GM19397 (cell line): ENCODE measurements around the gene MCHR2.
"Not testable (repeated sequence)": the region's sequence is repeated elsewhere in the genome, so short reads cannot be mapped to it uniquely, and the experiment has no call there.

Experiments
- ATAC-seq: cut with Tn5 transposase; IDR thresholded peaks from one replicate; pipeline ENCODE4 v1.9.1; 2021; ENCODE audit warnings: mild to moderate bottlenecking, moderate library complexity; ENCODE audit not compliant: unreplicated experiment

The MCHR2 gene, protein sequence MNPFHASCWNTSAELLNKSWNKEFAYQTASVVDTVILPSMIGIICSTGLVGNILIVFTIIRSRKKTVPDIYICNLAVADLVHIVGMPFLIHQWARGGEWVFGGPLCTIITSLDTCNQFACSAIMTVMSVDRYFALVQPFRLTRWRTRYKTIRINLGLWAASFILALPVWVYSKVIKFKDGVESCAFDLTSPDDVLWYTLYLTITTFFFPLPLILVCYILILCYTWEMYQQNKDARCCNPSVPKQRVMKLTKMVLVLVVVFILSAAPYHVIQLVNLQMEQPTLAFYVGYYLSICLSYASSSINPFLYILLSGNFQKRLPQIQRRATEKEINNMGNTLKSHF

DNA sequence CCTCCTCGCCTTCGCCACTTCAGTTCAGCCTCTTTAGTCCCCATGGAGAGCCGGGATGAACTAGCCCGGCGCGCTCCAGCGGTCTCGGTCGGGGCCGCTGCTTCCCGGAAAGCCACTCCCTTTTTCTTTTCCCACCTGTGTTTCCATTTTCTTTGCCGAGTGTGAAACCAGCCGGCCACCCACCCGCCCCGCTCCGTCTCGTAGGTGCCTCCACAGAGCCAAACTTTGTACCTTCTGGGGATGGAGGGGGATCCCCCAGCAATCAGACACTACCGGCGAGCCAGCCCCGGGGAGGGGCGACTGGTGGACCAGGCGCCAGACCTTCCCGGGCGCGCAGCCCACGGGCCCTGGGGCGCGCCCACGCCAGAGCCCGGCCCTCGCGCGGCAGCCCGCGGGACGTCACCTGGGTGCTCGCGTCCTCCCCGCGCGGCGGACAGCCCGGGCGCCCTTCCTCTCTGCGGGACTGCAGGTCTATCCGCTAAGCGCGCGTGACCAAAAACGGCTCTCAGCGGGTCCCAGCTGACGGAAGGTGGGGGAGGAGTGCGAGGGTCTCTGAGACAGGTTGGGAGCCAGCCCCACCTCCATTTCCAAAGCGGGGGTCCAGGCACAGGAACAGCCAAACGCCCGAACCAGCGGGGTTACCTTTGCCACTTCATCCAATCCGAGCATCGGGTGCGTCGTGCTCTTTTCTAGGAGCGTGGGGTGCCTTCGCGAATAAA is at the start of gene MCHR2:
Gene MCHR2 (minus strand): TSS at position 691 of the 719 bp plus-strand sequence. CDS start 38,076 bp downstream, outside the sequence.
- no peak for ATAC-seq

DNA sequence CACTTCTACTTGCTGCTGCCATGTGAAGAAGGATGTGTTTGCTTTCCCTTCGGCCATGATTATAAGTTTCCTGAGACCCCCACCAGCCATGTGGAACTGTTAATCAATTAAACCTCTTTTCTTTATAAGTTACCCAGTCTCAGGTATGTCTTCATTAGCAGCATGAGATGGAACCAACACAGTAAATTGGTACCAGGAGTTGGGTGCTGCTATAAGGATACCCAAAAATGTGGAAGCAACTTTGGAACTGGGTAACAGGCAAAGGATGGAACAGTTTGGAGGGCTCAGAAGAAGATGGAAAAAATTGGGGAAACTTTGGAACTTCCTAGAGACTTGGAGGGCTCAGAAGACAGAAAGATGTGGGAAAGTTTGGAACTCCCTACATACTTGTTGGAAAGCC is 44.5 kb upstream of the MCHR2 start:
- ATAC-seq: not testable (repeated sequence)

DNA sequence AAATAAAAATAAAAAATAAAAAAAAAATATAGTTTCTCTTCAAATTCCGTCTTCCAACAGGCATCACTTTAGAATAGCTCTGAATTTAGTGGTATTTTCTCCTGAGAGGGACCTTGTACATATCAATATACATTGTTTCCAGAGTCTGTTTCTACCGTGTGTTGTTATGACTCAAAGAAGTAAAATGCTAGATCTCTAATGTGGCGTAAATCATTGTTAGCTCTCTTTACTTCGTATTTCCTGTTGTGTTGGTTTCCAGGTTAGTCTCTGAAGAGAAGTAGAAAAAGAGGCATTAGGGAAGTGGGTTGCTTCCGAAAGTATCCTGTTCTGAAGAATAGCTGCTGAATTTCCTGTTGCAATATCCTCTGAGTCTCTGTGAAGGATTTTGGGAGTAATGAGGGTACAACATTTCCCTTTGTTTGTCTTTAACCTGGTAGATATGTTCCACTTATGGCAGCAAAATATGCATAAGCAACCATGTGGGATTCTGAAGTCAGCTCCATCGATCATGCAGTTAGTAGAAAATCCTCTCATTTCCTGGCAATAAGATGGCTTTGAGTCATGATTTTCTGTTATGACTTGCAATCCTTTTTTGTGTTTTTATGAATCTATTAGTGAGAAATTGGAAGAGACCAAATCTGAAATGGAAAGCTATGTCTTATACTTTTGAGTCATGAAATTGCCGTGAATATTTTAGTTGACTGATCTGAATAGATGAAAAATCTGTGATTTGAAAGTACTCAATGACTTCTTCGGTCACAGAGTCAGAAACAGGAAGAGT is 42.0 kb upstream of the MCHR2 start:
- ATAC-seq: peak; percentile 69

DNA sequence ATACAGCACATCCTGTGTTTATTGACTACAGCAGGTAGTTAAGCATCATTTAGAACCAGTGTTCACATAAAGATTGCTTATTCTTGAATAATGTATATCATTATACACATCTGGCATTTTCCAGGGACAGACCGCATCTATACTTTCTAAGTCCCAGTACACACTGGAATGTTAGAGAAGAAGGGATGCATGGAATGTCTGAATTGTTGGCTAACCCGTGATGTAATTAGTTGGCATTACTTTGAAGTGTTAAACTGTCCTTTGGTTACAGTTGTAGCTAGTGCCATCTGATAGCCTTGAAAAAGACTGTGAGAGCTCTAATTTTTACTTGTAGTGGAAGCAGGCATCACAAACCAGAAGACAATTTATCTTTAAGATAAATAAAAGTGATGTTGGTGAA is 29.8 kb upstream of the MCHR2 start:
- no peak for ATAC-seq

DNA sequence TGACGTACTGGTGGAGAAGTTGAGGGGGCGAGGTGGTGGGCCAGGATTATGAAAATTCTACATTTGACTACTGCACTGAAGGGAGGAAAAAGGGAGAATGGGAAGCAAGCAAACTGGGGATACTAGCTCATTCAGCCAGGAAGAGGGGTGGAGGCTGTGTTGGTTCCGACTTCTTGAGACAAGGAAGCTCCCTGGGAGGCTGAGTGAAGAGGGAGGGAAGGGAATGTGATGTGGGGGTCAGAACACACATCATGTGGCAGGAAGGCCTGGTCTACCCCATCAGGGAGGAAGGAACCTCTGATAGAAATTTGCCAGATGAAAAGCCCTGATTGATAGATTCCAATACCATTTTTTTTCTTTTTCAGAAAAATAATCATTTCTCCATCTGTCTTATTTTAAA is 28.8 kb upstream of the MCHR2 start:
- no peak for ATAC-seq

DNA sequence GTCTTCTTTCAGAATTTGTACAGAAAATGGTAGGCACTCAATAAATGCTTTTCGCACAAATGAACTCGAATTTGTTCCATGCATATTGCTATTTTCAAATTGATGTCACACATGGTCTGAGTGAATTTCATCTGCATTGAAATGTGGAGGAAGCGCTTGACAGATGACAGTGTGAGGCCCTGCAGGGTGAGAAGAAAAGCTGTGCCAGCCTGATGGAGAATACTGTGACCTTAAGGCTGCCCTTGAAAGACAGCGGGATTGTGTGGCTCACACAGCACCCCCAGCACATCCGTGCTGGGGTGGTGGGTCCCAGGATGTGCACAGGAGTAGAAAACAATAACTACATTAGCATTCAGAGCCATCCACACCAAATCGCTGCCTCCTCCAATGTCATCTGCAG is 14.8 kb upstream of the MCHR2 start:
- no peak for ATAC-seq

DNA sequence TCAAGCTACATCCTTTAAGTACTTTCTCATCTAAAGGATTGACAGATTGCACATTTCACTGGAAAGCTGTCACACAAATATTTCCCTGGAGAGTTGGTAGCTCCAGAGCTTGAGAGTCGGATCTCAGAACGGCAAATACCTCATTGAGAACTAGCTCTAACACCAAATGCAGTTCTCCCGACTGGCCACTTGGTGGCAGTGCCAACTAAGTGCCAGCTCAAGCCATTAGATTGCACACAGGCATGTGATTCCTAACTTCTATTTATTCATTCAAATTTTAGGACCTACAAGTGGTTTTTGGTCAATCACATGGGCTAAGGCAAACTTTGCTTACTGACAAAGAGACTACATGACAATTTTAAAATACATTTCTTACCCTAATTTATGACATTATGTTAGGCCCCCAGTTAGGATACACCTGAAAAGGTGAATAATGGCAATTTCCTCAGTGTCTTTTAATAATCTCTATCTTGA is 7.9 kb upstream of the MCHR2 start:
- ATAC-seq: peak; percentile 97

DNA sequence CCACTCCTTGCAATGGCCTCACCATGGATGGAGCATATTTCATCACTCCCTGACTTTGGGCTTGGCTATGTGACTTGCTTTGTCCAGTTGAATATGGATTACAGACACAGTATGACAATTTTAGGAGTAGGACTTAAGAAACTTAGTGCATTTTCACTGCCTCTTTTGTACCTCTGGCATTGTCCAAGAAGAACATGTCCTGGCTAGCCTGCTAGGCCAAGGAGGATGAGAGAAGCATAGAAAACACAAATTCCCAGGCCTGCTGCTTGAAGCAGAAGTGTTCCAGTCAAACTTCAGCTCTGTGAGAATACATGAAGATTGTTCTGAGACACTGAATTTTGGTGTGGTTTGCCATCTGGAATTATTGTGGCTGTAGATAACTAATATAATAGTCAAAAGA is 3.1 kb upstream of the MCHR2 start:
- no peak for ATAC-seq

DNA sequence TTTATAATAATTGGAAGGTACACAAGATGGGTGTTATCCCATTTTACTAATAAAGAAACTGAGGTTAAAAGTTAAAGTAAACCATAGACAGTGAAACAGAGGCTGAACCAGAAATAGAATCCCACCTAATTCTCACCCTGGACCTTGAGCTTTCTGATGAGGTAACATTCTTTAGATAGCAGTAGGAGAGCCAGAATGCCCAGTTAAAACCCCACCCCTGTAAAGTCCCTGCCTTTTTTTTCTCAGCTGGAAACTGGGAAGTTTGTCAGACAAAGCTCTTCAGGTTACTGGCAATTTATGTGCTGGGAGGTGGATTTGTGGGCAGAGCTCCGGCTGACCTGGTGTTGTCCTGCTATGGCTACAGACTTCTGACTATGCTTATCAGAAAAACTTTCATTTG is 1.9 kb upstream of the MCHR2 start:
- ATAC-seq: no peak

DNA sequence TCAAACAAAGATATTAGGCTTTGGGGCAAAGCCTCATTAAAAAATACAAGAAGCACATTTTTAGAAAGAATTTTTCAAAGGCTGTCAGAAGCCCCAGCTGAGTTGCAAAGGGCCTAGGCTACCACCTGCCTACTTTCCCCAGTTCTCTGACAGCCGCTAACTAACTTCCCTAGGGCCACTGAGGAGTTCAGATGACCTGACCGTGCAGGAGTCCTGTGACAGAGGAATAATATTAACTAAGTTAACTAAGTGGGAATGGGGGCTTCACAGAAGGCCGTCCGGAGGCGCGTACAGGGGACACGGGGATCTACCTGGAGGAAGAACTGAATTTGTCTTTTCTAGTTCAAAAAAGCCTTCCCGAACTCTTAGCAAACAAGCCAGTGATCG is 884 bp downstream of the MCHR2 start:
- no peak for ATAC-seq

DNA sequence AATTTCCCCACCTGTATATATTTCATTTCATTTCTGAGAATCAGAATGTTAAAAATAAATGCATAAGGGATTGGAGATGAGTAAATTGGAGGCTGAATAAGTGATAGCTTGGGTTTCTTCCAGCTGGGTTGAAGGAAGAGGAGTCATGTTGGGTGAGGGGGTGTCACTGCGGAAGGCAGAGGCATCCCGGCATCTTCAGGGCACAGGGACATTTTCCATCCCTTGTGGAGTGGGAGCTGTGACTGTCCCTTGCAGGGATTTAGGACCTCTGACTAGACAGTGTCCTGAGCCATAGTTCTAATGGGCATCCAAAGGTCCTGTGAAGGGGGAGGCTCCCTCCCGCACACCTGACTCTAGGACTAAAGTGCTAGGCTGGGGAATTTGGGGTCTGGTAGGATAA is 2.1 kb downstream of the MCHR2 start:
- ATAC-seq: no peak

DNA sequence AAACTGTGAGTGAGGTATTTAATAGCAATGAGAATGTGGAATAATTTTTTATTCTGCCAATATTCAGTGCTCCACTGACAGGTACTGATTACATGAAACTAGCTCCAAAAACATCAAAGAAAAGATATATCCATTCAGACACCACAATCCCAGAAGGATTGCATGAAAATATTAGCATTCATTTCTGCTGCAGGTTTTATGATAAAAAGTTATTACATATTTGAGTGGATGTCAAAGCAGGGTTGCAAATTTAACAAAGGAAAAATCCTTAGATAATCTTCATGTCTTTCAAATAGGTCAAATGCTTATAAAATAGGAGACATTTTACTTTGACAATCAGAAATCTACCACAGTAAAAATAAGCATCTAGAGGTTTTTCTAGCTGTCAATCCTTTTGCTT is 13.3 kb downstream of the MCHR2 start:
- ATAC-seq: no peak

DNA sequence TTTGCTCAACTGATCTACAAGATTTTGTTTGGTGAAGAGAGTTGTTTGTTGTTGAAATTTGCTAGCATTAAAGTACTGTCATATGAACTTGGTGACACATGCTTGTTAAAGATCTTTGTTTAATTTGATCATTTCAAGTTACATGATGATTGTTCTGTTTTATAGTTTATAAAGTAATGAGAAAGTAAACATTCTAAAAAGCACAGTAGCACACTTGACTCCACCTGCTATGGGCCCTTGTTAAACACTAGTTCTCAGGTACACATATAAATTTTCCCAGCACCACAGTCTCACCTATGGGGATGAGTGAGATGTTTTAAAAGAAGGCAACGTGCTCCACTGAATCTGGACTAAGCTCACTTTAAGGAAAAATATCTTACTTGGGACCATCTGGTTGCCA is 14.1 kb downstream of the MCHR2 start:
- ATAC-seq: no peak

DNA sequence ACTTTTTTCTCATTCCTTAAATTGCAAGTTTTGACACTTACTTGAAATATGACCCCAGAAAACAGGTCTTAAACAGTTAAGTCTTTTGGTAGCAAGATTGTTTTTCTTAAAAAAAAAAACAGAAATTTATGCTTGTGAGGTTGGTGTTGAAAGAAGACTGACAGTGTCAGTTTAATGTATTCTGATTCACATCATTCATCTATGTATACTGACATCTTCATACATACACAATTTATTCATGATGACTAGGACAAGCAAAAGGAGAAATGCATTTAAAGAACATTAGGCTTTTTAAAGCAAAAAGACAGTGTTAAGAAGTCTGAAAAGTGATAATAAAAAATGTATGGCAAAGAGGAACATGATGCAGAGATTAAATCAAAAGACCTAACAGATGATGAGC is 27.0 kb downstream of the MCHR2 start:
- ATAC-seq: no peak

DNA sequence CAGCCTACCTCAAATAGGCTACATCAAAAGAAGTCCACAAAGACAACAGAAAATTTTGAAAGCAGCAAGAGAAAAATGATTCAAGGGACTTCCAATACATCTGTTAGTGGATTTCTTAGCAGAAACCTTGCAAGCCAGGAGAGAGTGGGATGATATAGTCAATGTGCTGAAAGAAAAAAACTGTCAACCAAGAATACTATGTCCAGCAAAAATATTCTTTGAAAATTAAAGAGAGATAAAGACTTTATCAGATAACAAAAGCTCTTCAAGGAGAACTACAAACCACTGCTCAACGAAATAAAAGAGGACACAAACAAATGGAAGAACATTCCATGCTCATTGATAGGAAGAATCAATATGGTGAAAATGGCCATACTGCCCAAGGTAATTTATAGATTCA is 34.0 kb downstream of the MCHR2 start:
- no peak for ATAC-seq

DNA sequence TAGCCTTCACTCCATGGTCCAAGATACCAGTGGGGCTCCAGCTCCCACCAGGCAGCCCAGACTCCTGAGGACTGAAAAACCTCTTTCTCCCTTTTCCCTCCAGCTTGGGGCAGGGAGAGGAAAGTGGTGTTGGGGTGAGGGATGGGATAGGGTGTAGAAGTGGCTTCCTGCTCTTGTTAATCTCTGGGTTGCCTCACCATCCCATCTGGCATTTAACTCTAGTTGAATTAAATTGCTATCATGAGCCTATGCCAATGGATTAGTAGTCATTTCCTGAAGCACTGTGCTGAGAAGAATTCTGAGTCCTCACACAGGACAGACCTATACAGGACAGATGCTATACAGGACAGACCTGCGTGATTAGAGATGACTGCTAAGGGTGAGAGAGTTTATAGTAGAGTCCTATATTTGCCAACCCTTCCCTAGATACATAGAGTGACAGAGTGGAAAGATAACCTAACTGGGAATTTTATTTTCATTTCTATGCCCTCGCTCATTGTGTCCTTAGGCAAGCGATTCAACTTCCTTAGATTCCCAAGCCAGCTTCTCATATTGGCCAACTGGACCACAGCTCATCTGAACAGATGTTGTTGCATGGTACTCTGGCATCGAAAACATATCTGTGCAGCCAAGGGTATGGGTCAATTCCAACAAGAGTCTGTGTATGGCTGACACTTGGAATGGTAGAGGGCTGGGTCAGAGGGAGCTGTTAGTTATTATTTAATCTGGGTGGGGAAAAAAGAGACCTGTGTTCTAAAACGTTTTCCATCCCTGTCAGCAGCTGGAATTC is 42.8 kb downstream of the MCHR2 start:
- ATAC-seq: no peak

DNA sequence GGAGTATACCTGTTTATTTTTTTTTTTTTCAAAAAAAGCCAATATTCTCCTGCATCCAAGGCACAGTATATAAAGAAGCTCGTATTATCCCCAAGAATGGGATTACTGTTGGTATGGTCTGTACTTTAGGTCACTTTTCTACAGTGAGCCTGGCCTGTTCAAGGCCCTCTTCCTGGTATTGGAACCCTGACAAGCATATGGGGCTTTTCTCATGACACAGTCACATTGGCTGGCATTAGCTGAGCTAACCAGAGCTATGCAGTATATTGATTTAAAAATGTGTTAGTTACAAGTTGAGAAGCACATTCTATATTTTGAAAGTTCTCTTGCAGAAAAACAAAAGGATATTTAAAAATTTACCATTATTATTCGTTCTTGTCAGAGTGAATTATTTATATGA is 48.0 kb downstream of the MCHR2 start:
- no peak for ATAC-seq

DNA sequence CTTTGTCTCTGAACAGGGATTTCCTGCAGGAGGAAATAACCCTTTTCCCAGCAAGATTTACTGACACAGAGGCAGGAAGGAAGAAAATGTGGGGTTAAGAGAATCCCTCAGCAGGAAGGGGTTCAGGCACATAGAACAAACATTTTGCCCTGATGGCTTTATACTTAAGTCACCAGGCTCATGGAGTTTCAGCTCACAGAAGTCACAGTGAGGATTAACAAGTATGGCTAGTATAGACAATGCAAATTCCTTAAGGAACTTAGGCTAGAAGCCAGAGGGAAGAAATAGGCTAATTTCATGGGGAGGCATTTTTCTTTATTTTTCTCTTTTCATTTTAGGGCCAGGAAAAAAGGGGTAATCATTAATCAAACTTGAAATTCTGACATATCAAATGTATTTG is 50.2 kb downstream of the MCHR2 start:
- ATAC-seq: no peak

DNA sequence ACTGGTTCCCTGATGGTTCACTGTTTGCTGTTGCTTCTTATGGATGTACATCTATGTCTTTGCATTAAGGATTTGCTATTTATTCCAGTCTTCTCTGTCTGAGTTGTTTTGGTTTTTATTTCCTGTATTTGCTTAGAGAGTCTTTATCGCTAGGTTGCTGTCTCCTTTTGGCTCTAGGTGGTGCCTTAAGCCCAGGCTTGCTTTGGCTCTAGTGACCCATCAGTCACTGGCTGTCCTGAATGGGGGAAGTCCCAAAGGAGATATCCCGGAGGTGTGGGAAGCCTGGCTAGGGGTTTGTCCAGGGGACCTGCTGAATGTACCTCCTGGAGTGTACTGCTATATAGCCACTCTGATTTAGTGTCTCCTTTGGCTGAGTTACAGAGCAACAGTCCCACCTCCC is 53.4 kb downstream of the MCHR2 start:
- ATAC-seq: no peak

DNA sequence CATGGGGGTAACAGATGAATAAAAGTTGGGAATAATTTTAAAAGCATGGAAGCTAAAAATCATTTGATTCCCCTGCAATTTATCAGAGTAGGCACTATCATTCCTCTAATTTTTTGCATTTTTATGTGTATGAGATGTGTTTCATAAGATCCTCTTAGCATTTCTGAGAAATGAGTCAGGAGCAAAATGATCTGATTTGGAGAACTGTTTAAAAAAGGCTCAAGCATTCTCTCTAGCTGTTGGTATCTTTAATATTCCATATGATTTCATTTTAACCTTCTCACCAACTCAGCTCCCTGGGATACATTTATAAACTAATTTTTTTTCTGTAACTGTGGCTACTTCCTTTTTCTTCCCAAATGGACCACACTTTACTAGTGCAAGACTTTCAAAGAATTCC is 60.9 kb downstream of the MCHR2 start:
- ATAC-seq: no peak

DNA sequence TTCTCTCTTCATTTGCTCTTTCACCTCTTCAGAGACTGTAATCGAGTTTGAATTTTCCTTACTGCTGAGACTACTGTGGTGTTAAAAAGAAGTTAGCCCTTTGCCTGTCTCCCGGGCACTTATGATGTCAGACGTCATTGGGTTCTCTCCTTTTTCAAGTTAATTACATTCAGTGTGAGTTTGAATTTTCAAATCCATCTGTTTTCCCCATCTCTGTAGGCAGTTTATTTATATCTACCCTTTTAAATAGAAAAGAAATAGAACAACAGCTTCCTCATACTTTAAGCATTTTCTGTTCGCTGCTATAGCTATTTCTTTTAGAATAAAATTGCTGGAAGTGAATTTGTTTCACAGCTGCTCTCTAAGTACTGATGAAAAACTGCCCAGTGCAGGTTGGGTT is 81.4 kb downstream of the MCHR2 start:
- no peak for ATAC-seq
